Activated naive CD8-positive, alpha-beta T cell treated with anti-CD3 and anti-CD28 coated beads, Interleukin-2, amount 50 U/mL, for 24 hours (primary cell): ENCODE measurements around the gene PRDM11.

ENCODE experiments used
- ATAC-seq: fragments of 150-1000 bp; cut with Tn5 transposase; one replicate; pipeline ENCODE4 v1.10.0; 2021
- DNase-seq: peaks from one replicate; pipeline ENCODE4 v3.0.0; 2021
- H3K27ac Mint-ChIP-seq: one replicate; pipeline ENCODE4 v1.8.0; 2021; ENCODE audit warnings: mild to moderate bottlenecking, mixed read lengths
- H3K27me3 Mint-ChIP-seq: one replicate; pipeline ENCODE4 v1.8.0; 2021; ENCODE audit warnings: mixed read lengths
- H3K36me3 Mint-ChIP-seq: one replicate; pipeline ENCODE4 v1.8.0; 2021; ENCODE audit warnings: low read depth, mixed read lengths
- H3K4me1 Mint-ChIP-seq: one replicate; pipeline ENCODE4 v1.8.0; 2021; ENCODE audit warnings: mixed read lengths
- H3K4me3 Mint-ChIP-seq: one replicate; pipeline ENCODE4 v1.8.0; 2021; ENCODE audit warnings: mild to moderate bottlenecking, moderate library complexity, mixed read lengths
- H3K9me3 Mint-ChIP-seq: one replicate; pipeline ENCODE4 v1.8.0; 2021; ENCODE audit warnings: mixed read lengths

The PRDM11 gene

DNA sequence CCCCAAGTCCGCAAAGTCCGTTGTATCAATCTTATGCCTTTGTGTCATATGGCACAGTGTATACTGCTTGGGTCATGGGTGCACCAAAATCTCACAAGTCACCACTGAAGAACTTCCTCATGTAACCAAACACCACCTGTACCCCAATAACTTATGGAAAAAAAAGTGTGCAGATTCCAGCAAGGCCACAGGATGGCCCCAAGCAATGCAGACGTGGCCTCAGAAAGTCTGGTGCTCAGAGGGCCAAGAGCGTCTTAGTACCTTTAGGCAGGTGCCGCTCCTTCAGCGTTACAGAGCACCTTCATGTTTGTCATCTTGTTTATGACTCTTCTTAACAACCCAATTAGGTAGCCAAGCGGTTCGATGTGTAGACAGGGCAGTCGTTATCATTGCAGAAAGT is 65.3 kb downstream of the PRDM11 start:
- DNase-seq (no peak), ATAC-seq (no peak)
- Mint-ChIP-seq H3K27ac (no peak overlapping the region), H3K27me3 (no peaks in the 10 kb centered on the region), H3K4me3 (no peak overlapping the region), H3K9me3 (no peaks in the 10 kb centered on the region), H3K36me3 (no peaks in the 10 kb centered on the region), H3K4me1 (peaks cover 4% of the 10 kb centered on the region)

- Mint-ChIP-seq H3K36me3 (no peaks in the 10 kb centered on the region), H3K4me1 (peaks cover 4% of the 10 kb centered on the region), H3K4me3 (no peak overlapping the region), H3K9me3 (no peaks in the 10 kb centered on the region), H3K27ac (no peak overlapping the region), H3K27me3 (no peaks in the 10 kb centered on the region)
- ATAC-seq (no peak), DNase-seq (no peak)
These were observed 66.3 kb downstream of the PRDM11 start for GRCh38 chr11:45212566-45213315.

- H3K9me3 Mint-ChIP-seq = no peaks in the 10 kb centered on the region
- H3K27me3 Mint-ChIP-seq = no peaks in the 10 kb centered on the region
- ATAC-seq (no peak), DNase-seq (no peak)
- H3K4me1 Mint-ChIP-seq = peaks cover 4% of the 10 kb centered on the region
- no peak overlapping the region for H3K4me3 Mint-ChIP-seq
- no peak overlapping the region for H3K27ac Mint-ChIP-seq
- no peaks in the 10 kb centered on the region for H3K36me3 Mint-ChIP-seq
These were observed 66.9 kb downstream of the PRDM11 start for GRCh38 chr11:45213316-45213665.

DNA sequence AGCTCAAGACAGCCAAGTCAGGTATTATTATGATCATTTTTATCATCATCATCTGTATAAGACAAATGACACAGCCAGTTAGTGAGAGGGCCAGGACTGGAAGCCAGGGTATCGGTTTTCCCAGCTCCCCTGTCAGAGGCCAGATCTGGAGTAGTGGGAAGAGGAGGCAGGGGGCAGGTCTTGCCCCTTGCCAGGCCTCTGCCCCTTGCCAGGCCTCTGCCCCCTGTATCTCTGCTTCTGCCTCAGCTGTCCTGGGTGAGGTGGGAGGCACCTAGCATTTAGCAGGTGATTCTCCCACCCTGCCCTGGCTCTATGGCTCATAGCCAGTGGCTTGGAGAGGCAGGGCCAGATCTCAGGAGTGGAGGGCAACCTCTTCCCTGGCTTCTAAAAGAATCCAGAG is 67.3 kb downstream of the PRDM11 start:
- no peaks in the 10 kb centered on the region for H3K36me3 Mint-ChIP-seq
- H3K4me1 Mint-ChIP-seq = peaks cover 4% of the 10 kb centered on the region
- H3K27me3 Mint-ChIP-seq = no peaks in the 10 kb centered on the region
- ATAC-seq (no peak), DNase-seq (no peak)
- no peaks in the 10 kb centered on the region for H3K9me3 Mint-ChIP-seq
- no peak overlapping the region for H3K4me3 Mint-ChIP-seq
- no peak overlapping the region for H3K27ac Mint-ChIP-seq

GRCh38 chr11:45215098-45215865 is 68.8 kb downstream of the PRDM11 start:
- H3K9me3 Mint-ChIP-seq = no peaks in the 10 kb centered on the region
- H3K4me3 Mint-ChIP-seq = no peak overlapping the region
- peaks cover 2% of the 10 kb centered on the region for H3K4me1 Mint-ChIP-seq
- no peak overlapping the region for H3K27ac Mint-ChIP-seq
- no peak for DNase-seq
- H3K36me3 Mint-ChIP-seq = no peaks in the 10 kb centered on the region
- no peak for ATAC-seq
- H3K27me3 Mint-ChIP-seq = no peaks in the 10 kb centered on the region

DNA sequence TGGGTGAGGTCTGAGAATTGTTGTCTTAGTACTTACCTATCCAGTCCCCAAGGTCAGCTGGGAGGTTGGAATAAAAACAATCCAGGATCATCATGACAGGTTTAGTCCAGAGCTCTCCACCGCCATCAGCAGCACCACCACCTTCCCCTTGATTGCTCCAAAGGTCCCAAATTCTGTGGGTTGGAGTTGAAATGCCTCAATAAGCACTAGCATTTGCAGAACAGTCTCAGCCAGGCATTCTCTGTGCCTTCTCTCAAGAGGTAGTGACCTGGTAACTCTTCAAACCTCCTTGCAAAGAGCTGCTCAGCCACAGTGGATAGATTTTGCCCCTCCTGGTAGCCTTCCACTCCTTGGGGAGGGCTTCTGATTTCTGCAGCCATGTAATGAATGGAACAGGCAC is 69.6 kb downstream of the PRDM11 start:
- H3K27ac Mint-ChIP-seq = no peak overlapping the region
- no peaks in the 10 kb centered on the region for H3K27me3 Mint-ChIP-seq
- H3K4me1 Mint-ChIP-seq = peaks cover 2% of the 10 kb centered on the region
- H3K4me3 Mint-ChIP-seq = no peak overlapping the region
- H3K36me3 Mint-ChIP-seq = no peaks in the 10 kb centered on the region
- ATAC-seq (no peak), DNase-seq (no peak)
- H3K9me3 Mint-ChIP-seq = no peaks in the 10 kb centered on the region

DNA sequence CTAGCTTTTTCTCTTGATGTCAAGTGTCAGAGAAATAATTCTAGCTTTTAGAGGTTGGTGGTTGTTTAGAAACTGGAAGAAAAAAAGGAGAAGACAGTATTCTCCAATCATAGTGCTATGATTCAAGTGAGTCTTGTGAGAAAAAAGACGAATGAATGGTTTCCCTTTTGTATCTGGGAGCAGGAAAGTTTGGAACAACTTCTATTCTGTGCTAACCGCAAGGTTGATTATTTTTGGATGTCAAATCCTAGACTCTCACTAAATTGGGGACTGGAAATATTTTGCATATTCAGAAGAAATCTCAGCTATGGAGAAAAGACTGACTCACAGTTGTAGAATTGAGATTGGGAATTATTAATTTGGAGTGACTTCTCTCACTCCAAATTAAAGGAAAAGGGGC is 70.5 kb downstream of the PRDM11 start:
- Mint-ChIP-seq H3K27me3 (no peaks in the 10 kb centered on the region), H3K9me3 (no peaks in the 10 kb centered on the region)
- ATAC-seq = no peak

GRCh38 chr11:45217991-45218390 is 71.6 kb downstream of the PRDM11 start:
- Mint-ChIP-seq H3K27me3 (no peaks in the 10 kb centered on the region), H3K4me1 (peaks cover 2% of the 10 kb centered on the region), H3K4me3 (no peak overlapping the region), H3K36me3 (no peaks in the 10 kb centered on the region), H3K27ac (no peak overlapping the region), H3K9me3 (no peaks in the 10 kb centered on the region)
- DNase-seq = no peak
- no peak for ATAC-seq

More for the DNA sequence above, 70.5 kb downstream of the PRDM11 start:
- Mint-ChIP-seq H3K36me3 (no peaks in the 10 kb centered on the region), H3K4me3 (no peak overlapping the region), H3K27ac (no peak overlapping the region), H3K4me1 (peaks cover 2% of the 10 kb centered on the region)
- DNase-seq = no peak

DNA sequence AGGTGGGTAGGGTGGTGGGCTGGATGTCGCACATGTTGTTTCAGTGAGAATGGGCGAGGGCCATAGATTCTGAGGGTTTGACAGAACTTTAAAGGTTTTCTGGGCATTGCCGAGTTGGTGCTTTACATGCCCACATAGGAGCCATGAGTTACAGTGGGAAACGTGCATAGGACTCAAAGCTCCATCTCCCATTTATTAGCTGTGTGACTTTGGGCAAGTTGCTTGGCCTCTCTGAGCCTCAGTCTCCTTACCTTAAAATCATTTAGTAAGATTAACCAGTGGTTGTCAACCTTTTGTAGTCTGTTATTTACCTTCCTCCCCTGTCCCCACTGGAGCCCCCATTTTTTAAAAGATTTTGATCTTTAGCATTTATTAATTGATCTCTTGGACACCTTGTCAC is 72.3 kb downstream of the PRDM11 start:
- ATAC-seq = no peak
- no peaks in the 10 kb centered on the region for H3K36me3 Mint-ChIP-seq
- H3K27me3 Mint-ChIP-seq = no peaks in the 10 kb centered on the region
- DNase-seq = no peak
- H3K4me1 Mint-ChIP-seq = peaks cover 2% of the 10 kb centered on the region
- no peaks in the 10 kb centered on the region for H3K9me3 Mint-ChIP-seq
- no peak overlapping the region for H3K4me3 Mint-ChIP-seq
- no peak overlapping the region for H3K27ac Mint-ChIP-seq

DNA sequence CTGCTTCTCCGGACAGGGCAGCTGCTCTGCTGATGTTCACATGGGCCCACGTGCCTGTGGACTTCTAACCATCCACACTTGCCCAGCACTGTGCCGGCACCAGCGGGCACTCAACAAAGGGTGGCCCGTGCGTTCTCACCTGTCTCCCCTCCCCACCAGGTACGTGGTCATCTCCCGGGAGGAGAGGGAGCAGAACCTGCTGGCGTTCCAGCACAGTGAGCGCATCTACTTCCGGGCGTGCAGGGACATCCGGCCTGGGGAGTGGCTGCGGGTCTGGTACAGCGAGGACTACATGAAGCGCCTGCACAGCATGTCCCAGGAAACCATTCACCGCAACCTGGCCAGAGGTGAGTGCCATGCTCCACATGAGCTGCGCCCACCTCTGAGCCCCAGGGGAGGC is 73.0 kb downstream of the PRDM11 start:
- peaks cover 2% of the 10 kb centered on the region for H3K4me1 Mint-ChIP-seq
- no peaks in the 10 kb centered on the region for H3K36me3 Mint-ChIP-seq
- H3K27ac Mint-ChIP-seq = no peak overlapping the region
- no peaks in the 10 kb centered on the region for H3K9me3 Mint-ChIP-seq
- ATAC-seq (no peak), DNase-seq (no peak)
- H3K27me3 Mint-ChIP-seq = no peaks in the 10 kb centered on the region
- no peak overlapping the region for H3K4me3 Mint-ChIP-seq

GRCh38 chr11:45223496-45223895 is 77.1 kb downstream of the PRDM11 start:
- Mint-ChIP-seq H3K27me3 (no peaks in the 10 kb centered on the region), H3K9me3 (no peaks in the 10 kb centered on the region), H3K4me3 (no peak overlapping the region), H3K27ac (no peak overlapping the region), H3K36me3 (peaks cover 7% of the 10 kb centered on the region), H3K4me1 (no peaks in the 10 kb centered on the region)
- DNase-seq (no peak), ATAC-seq (no peak)

- no peak for ATAC-seq
- no peaks in the 10 kb centered on the region for H3K9me3 Mint-ChIP-seq
These were observed 78.3 kb downstream of the PRDM11 start for GRCh38 chr11:45224766-45225165.

DNA sequence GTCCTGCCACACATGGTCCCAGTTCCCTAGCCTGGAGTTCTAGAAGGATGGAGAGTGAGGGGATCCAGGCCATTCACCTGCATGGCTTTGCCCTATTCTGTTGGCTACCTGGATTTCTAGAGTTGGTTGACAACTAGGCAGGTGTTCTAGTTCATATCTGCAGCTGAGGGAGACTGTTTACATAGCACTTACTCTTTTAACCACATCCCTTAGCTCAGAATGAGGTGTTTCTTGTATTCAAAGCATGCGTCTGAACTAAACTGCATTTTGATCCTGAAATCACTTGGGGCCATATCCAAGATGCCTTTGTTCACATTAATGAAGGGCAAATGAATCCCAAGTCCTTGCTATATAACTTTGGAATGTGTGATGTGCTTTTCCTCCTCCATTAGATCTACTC is 78.8 kb downstream of the PRDM11 start:
- Mint-ChIP-seq H3K36me3 (peaks cover 7% of the 10 kb centered on the region), H3K9me3 (no peaks in the 10 kb centered on the region)
- DNase-seq = no peak

More at GRCh38 chr11:45224766-45225165, 78.3 kb downstream of the PRDM11 start:
- Mint-ChIP-seq H3K27ac (no peak overlapping the region), H3K4me3 (no peak overlapping the region), H3K27me3 (no peaks in the 10 kb centered on the region), H3K4me1 (no peaks in the 10 kb centered on the region), H3K36me3 (peaks cover 7% of the 10 kb centered on the region)
- no peak for DNase-seq

DNA sequence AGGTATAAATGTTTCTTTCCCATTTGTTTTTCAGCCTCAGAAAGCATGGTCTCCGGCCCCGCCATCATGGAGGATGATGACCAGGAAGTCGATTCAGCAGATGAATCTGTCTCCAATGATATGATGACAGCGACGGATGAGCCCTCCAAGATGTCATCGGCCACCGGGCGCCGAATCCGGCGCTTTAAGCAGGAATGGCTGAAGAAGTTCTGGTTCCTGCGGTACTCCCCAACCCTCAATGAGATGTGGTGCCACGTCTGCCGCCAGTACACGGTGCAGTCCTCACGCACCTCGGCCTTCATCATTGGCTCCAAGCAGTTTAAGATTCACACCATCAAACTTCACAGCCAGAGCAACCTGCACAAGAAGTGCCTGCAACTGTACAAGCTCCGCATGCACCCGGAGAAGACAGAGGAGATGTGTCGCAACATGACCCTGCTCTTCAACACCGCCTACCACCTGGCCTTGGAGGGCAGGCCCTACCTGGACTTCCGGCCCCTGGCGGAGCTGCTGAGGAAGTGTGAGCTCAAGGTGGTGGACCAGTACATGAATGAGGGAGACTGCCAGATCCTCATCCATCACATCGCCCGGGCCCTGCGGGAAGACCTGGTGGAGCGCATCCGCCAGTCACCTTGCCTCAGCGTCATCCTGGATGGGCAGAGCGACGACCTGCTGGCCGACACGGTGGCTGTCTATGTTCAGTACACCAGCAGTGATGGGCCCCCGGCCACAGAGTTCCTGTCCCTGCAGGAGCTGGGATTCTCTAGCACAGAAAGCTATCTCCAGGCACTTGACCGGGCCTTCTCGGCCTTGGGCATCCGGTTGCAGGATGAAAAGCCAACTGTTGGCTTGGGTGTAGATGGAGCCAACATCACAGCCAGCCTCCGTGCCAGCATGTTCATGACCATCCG is 79.8 kb downstream of the PRDM11 start:
- ATAC-seq = no peak
- no peaks in the 10 kb centered on the region for H3K27me3 Mint-ChIP-seq
- H3K4me1 Mint-ChIP-seq = no peaks in the 10 kb centered on the region
- peaks cover 7% of the 10 kb centered on the region for H3K36me3 Mint-ChIP-seq
- H3K27ac Mint-ChIP-seq = no peak overlapping the region
- H3K4me3 Mint-ChIP-seq = no peak overlapping the region
- no peak for DNase-seq
- H3K9me3 Mint-ChIP-seq = no peaks in the 10 kb centered on the region

More for the DNA sequence above, 78.8 kb downstream of the PRDM11 start:
- no peak for ATAC-seq
- no peak overlapping the region for H3K27ac Mint-ChIP-seq
- H3K4me1 Mint-ChIP-seq = no peaks in the 10 kb centered on the region
- no peak overlapping the region for H3K4me3 Mint-ChIP-seq
- no peaks in the 10 kb centered on the region for H3K27me3 Mint-ChIP-seq
